ENCODE measurements around the gene DDX47.
"Not testable (repeated sequence)": the region's sequence is repeated elsewhere in the genome, so short reads cannot be mapped to it uniquely, and the experiment has no call there.

Gene DDX47

GRCh38 chr12:12875301-12875700, 62.2 kb downstream of the DDX47 start:
- DNase-seq (ENCODE audit: low read depth): not testable (repeated sequence)

- DNase-seq (ENCODE audit: low read depth): no peak
These were observed 64.1 kb downstream of the DDX47 start for GRCh38 chr12:12877153-12877768.

- no peak for DNase-seq (ENCODE audit: low read depth)
These were observed 64.8 kb downstream of the DDX47 start for GRCh38 chr12:12877781-12878455.

Data from stimulated activated CD8-positive, alpha-beta memory T cell treated with anti-CD3 and anti-CD28 coated beads, Interleukin-7, amount 100 ng/mL, for 24 hours (primary cell).